PFSK-1 (cell line): Measurements from ENCODE around the gene PPM1H.

Experiments
- FOXP2 ChIP-seq: optimal IDR thresholded peaks from 2 replicates; pipeline ENCODE3; 2011; ENCODE audit warnings: borderline replicate concordance, control low read depth, inconsistent platforms; ENCODE audit not compliant: insufficient read depth; ENCODE audit errors: extremely low read length, extremely low read depth
- POLR2AphosphoS5 ChIP-seq: IDR thresholded peaks from 2 replicates; pipeline ENCODE4 v1.6.1; 2012; ENCODE audit warnings: low read depth, mild to moderate bottlenecking, control low read depth, low read length, moderate library complexity
- REST ChIP-seq, 2 experiments: IDR thresholded peaks; 2 replicates each; pipeline versions ENCODE4 v1.6.1 to v1.8.0; 2011 to 2012; ENCODE audit warnings: low read depth in 2 of 2, low read length in 2 of 2, control low read depth in 1 of 2, inconsistent platforms in 1 of 2, mild to moderate bottlenecking in 1 of 2, moderate library complexity in 1 of 2; ENCODE audit not compliant: insufficient read depth in 1 of 2
- SIN3A ChIP-seq: IDR thresholded peaks from 2 replicates; pipeline ENCODE4 v1.6.1; 2012; ENCODE audit warnings: mild to moderate bottlenecking, low read length, moderate library complexity, borderline replicate concordance; ENCODE audit not compliant: insufficient read depth
- TAF1 ChIP-seq: IDR thresholded peaks from 2 replicates; pipeline ENCODE4 v1.6.1; 2012; ENCODE audit warnings: low read length, control low read depth, borderline replicate concordance; ENCODE audit not compliant: insufficient read depth

PPM1H gene

GRCh38 chr12:62722971-62723680 lies 211.8 kb downstream of the PPM1H start:
- TF ChIP-seq SIN3A, result no peak
- TF ChIP-seq TAF1, result no peak
- no peak for TF ChIP-seq REST (IDR thresholded peaks at IDR 0.05; ENCODE audit: insufficient read depth in 1 of 2, low read depth in 2 of 2, low read length in 2 of 2)
- TF ChIP-seq POLR2AphosphoS5, result no peak
- no peak for TF ChIP-seq FOXP2

DNA sequence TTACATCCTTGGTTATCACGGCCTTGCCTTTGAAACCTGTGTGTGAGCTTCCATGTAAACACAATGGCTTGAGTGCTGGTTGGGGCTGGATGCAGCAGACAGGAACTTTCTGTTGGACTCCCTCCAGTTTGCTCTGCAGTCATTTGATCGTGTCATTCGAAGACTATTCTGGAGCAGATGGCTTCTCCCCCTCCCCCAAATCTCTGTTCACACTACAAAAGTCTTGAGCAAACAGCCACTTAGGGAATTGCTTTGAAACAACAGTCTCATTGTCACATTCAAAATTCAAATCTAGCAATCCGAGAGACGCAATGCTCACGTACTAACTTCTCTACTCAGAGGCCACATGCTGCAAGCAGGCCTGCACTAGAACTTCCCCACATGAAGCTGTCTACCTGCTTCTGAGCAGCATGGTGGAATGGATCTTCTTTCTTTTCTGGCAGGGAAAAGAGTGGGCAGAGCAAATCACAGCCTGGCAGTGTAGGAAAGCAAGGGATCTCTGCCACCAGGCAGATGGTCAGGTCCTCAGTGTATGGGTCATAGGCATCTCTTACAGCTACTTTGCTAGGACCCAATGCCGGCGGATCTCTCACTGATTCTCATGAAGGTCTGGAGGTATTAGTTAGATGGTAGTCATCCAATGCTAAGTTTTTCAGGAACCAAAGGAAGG lies 214.2 kb downstream of the PPM1H start:
- TF ChIP-seq TAF1 (no peak), REST (IDR thresholded peaks at IDR 0.05; ENCODE audit: insufficient read depth in 1 of 2, low read depth in 2 of 2, low read length in 2 of 2) (no peak), FOXP2 (peak; percentile 65)

- TF ChIP-seq POLR2AphosphoS5 (no peak), SIN3A (no peak), TAF1 (no peak), REST (IDR thresholded peaks at IDR 0.05; ENCODE audit: insufficient read depth in 1 of 2, low read depth in 2 of 2, low read length in 2 of 2) (no peak), FOXP2 (no peak)
Observed at GRCh38 chr12:62720025-62720424, 214.9 kb downstream of the PPM1H start.

DNA sequence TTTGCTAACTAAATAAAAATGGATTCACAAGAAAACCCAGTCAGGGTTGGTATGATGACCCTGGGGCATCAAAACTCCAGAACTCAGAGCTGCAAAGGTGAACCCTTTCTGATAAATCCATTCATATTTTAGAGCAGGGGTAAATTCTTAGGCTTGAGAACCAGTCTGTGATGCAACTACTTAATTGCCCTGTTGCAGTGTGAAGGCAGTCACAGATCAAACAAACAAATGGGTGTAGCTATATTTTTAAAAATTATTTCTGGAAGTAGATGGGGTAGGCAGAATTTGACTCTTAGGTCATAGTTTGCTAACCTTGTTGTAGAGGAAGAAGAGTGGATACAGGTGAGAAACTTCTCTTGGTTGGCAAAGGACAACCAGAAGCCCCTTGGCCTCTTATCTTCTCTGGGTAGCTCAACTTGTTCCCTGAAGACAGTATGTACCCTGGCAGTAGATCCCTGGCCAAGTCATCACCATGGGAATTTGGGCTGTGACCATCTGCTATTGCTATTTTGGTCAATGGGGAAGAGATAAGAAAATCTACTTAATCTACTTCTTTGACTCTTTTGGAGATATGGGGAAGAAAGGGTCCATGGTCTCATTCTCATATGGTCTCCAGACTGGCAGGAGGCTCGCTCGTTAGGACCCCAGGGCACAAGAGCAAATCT lies 216.1 kb downstream of the PPM1H start:
- TF ChIP-seq FOXP2, result no peak
- TF ChIP-seq TAF1, result no peak
- TF ChIP-seq POLR2AphosphoS5, result no peak
- TF ChIP-seq SIN3A, result no peak
- TF ChIP-seq REST (IDR thresholded peaks at IDR 0.05; ENCODE audit: insufficient read depth in 1 of 2, low read depth in 2 of 2, low read length in 2 of 2), result no peak
